ENCODE results near the gene BBC3.
A peak's percentile ranks its signal among the peaks of the same experiment; 100 is the strongest.

The BBC3 gene

DNA sequence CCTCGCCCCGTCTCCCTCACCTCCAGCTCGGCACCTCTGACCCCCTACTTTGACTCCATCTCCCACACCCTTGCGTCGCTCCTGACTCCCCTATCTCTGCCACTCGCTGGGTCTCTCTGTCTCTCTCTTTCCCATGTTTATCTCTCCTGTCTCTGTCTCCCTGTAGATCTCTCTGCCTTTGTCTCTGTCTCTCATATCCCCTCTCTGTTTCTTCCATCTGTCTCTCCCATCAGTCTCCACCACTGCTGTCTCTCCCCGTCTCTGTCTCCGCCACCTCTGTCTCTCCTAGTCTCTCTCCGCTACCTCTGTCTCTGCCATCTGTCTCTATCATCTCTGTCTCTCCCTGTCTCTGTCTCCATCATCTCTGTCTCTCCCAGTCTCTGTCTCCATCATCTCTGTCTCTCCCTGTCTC is 12.4 kb upstream of the BBC3 start:
- H3K27me3 Mint-ChIP-seq (ENCODE audit: low read depth), result peaks cover 28% of the 10 kb centered on the region
- peak overlapping the region; percentile 19 to 76 (median 21) for H3K27ac Mint-ChIP-seq
- no peaks in the 10 kb centered on the region for H3K36me3 Mint-ChIP-seq (ENCODE audit: low read depth)
- peaks cover 17% of the 10 kb centered on the region for H3K4me1 Mint-ChIP-seq
- H3K4me3 Mint-ChIP-seq, result peak overlapping the region; percentile 73 to 83 (median 75)
- H3K9me3 Mint-ChIP-seq, result no peaks in the 10 kb centered on the region
- TF ChIP-seq CTCF (IDR thresholded peaks at IDR 0.05; ENCODE audit: unreplicated experiment in 3 of 3), result no peak

DNA sequence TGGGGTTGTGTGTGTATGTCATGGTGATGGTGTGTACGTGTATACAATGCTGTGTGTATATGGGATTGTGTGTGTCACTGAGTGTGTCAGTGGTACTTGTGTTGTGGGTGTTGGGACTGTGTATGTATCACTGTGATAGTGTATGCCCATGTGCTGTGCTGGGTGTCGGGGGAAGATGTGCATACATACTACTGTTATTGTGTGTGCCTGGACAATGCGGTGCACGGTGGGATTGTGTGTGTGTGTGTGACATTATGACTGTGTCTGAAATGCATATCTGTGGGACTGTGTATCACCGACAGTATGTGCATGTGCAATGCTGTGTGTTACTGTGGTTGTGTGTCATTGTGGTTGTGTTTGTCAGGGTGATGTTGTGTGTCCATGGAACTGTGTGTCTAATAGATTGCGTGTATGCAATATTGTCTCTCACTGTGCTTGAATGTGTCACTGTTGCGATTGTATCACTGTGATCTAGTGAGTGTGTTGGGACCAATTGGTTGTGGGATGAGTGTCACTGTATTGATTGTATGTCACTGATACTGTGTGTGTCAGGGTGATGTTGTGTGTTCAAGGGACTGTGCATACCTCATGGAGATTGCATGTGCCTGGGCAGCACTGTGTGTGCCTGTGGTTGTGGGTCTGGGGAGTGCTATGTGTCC is 11.0 kb upstream of the BBC3 start:
- Mint-ChIP-seq H3K9me3 (no peaks in the 10 kb centered on the region), H3K27me3 (ENCODE audit: low read depth) (peaks cover 22% of the 10 kb centered on the region), H3K36me3 (ENCODE audit: low read depth) (no peaks in the 10 kb centered on the region), H3K4me1 (peaks cover 12% of the 10 kb centered on the region), H3K27ac (no peak overlapping the region), H3K4me3 (no peak overlapping the region)
- no peak for TF ChIP-seq CTCF (IDR thresholded peaks at IDR 0.05; ENCODE audit: unreplicated experiment in 3 of 3)

DNA sequence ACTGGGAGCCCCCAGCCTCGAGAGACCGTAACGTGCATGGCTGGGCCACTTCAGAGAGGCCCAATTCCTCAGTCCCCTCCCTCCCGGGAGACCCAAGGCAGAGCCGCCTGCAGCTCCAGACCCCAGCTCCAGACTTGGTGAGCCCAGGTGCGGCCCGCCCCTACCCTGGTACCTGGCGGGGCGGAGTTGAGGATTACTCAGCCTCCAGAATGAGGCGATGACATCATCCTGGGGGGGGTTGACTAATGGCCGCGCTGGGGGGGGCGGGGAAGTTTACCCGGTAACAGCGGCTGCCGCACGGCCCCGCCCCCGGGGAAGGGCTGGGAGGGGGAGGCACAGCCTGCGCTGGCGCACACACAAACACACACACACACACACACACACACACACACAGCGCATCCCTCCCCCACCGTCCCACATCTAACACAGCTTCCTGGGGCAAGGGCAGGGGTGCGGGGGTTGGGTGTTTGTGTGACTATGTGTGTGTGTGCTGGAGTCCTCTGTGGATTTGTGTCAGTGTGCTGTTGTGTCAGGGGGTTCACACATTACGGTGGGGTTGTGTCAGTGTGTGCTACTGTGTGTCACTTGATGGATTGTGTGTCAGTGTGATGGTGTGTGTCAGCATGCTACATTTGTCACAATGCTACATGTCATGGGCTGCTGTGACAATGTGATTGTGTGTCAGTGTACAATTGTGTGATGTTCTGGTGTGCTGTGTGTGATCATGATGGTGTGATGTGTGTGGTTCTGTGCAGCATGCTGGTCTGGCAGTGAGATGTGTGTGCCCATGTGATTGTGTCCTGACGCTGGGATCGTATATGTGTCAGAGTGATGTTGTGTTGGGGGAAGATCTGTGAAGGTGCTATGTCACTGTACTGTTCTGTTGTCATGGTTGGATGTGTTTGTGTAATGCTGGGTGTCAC is 10.3 kb upstream of the BBC3 start:
- no peak for TF ChIP-seq CTCF (IDR thresholded peaks at IDR 0.05; ENCODE audit: unreplicated experiment in 3 of 3)
- Mint-ChIP-seq H3K27me3 (ENCODE audit: low read depth) (peaks cover 23% of the 10 kb centered on the region), H3K4me3 (peak overlapping the region in 1 of 3 experiments; percentile 53), H3K27ac (no peak overlapping the region), H3K9me3 (no peaks in the 10 kb centered on the region), H3K4me1 (peaks cover 12% of the 10 kb centered on the region), H3K36me3 (ENCODE audit: low read depth) (no peaks in the 10 kb centered on the region)

GRCh38 chr19:47240556-47240955 is 9.6 kb upstream of the BBC3 start:
- Mint-ChIP-seq H3K27ac (no peak overlapping the region), H3K4me1 (peaks cover 12% of the 10 kb centered on the region), H3K4me3 (peak overlapping the region; percentile 53 to 67 (median 66)), H3K36me3 (ENCODE audit: low read depth) (no peaks in the 10 kb centered on the region), H3K27me3 (ENCODE audit: low read depth) (peaks cover 26% of the 10 kb centered on the region), H3K9me3 (no peaks in the 10 kb centered on the region)
- TF ChIP-seq CTCF (IDR thresholded peaks at IDR 0.05; ENCODE audit: unreplicated experiment in 3 of 3), result no peak

- Mint-ChIP-seq H3K36me3 (ENCODE audit: low read depth) (no peaks in the 10 kb centered on the region), H3K4me3 (peak overlapping the region; percentile 53 to 67 (median 66)), H3K4me1 (peaks cover 12% of the 10 kb centered on the region), H3K27me3 (ENCODE audit: low read depth) (peaks cover 23% of the 10 kb centered on the region), H3K9me3 (no peaks in the 10 kb centered on the region), H3K27ac (no peak overlapping the region)
- TF ChIP-seq CTCF (IDR thresholded peaks at IDR 0.05; ENCODE audit: unreplicated experiment in 3 of 3), result no peak
Observed at GRCh38 chr19:47239610-47240296, 8.8 kb upstream of the BBC3 start.

Data from nephron (organoid).